ENCODE measurements around the gene GPN3. TPM values are rescaled to one million over a fixed set of nuclear protein-coding genes. Genes with fewer than 3 reads are reported as not detected.
A peak's percentile ranks its signal among the peaks of the same experiment; 100 is the strongest.
"Not testable (repeated sequence)": the region's sequence is repeated elsewhere in the genome, so short reads cannot be mapped to it uniquely, and the experiment has no call there.

The GPN3 gene
- total and polyA plus RNA-seq, 8 donors: 26.6 to 36.8 (median 29.1) TPM

DNA sequence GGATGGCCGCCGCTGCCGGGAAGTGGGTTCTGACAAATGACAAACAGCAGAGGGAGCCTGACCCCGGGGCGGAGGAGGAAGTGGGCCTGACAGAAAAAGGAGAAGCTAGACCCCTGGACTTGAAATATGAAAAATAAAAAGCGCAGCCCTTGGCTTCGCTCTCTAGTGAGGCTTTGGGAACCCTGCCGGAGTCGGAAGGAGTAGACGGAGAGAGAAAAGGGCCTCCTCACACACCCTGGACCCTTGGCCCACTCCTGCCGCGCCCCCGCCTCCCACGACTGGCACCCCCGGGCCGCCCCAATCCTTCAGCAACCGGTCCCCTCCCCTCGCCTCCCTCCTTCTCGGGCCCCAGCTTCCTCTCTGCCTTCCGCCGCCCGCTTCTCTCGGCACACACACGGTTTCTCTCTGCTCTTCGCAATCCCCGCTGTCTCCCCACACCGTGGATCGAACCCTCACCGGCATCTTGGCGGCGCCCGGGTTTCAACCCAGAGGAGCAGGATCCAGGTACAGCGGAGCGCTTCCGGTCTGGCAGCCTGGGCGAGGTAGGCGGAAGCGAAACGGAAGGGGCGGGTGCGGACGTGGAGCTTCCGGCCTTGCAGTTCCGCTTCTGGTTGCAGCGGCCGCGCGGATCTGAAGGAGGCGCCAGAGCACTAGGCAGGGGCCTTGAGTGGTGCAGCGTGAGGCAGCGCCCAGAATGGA is 18.1 kb downstream of the GPN3 start, which contains the start of gene ARPC3:
TSS of gene ARPC3 (minus strand) at position 539 of the 699 bp plus-strand sequence. CDS start at position 462, 77 bp downstream.
- peak; percentile 72 to 74 for TF ChIP-seq CTCF (IDR thresholded peaks at IDR 0.05)
- no peaks in the 10 kb centered on the region for H3K27me3 ChIP-seq
- intact Hi-C loops (cut with DNase I): no loop called here
- peaks cover 0 to 49% of the 10 kb centered on the region in 2 donors for H3K36me3 ChIP-seq
- peak within 1 kb of the TSS; percentile 74 to 77 for H3K4me3 ChIP-seq
- ATAC-seq (peak; percentile 99), DNase-seq (peak; percentile 91 to 98 (median 96))
- H3K4me1 ChIP-seq: peaks cover 4 to 52% of the 10 kb centered on the region in 2 donors
- H3K9me3 ChIP-seq: no peaks in the 10 kb centered on the region
- peak within 1 kb of the TSS; percentile 93 to 98 for H3K27ac ChIP-seq

DNA sequence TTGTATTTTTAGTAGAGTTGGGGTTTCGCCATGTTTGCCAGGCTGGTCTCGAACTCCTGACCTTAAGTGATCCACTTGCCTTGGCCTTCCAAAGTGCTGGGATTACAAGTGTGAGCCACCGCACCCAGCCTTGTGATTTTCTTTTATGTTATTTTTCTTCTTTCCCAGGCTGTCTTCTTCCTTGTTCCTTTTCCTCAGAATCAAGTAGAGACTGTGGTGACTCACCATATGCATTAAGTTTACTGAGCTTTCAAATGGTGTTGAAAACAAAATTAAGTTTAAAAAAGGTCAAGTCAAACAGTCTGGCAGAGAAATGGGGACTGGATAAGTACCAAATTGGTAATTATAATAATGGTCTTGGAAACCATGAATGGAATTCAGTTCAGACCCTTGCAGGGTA is 23.6 kb downstream of the GPN3 start:
- Histone ChIP-seq H3K27me3 (no peaks in the 10 kb centered on the region), H3K4me3 (no peak overlapping the region), H3K27ac (no peak overlapping the region), H3K4me1 (peaks cover 4 to 42% of the 10 kb centered on the region in 2 donors), H3K36me3 (peaks cover 0 to 75% of the 10 kb centered on the region in 2 donors), H3K9me3 (no peaks in the 10 kb centered on the region)
- TF ChIP-seq CTCF (IDR thresholded peaks at IDR 0.05): no peak
- DNase-seq (no peak), ATAC-seq (no peak)
- intact Hi-C loops (cut with DNase I): no loop called here

DNA sequence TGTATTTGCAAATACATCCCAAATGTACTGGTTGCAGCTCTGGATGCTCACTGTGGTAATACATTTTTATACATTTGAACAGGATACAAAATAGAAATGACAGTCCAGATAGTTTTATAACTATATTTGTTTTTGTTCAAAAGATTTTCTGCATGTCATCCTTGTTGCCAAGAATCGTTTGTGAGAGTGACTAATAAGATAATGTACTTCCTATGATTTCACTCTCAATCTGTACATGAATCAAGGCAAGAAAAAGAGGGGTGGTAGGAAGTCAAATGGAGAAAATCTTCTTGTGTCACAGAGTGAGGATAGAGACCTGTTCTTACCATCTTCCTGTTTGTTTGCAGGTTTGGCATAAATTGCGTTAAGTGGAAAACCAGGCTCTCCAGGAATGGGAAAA is 31.8 kb downstream of the GPN3 start:
- Histone ChIP-seq H3K27me3 (no peaks in the 10 kb centered on the region), H3K9me3 (no peaks in the 10 kb centered on the region), H3K4me3 (no peak overlapping the region), H3K36me3 (peaks cover 5 to 76% of the 10 kb centered on the region in 2 donors), H3K4me1 (peaks cover 0 to 4% of the 10 kb centered on the region in 2 donors), H3K27ac (no peak overlapping the region)
- intact Hi-C loops (cut with DNase I): loop anchor here in 1 of 2 donors (10.0 kb wide), 1 partner anchor 331 kb away; no protein-coding TSS in a partner anchor
- no peak for DNase-seq
- no peak for TF ChIP-seq CTCF (IDR thresholded peaks at IDR 0.05)
- no peak for ATAC-seq

DNA sequence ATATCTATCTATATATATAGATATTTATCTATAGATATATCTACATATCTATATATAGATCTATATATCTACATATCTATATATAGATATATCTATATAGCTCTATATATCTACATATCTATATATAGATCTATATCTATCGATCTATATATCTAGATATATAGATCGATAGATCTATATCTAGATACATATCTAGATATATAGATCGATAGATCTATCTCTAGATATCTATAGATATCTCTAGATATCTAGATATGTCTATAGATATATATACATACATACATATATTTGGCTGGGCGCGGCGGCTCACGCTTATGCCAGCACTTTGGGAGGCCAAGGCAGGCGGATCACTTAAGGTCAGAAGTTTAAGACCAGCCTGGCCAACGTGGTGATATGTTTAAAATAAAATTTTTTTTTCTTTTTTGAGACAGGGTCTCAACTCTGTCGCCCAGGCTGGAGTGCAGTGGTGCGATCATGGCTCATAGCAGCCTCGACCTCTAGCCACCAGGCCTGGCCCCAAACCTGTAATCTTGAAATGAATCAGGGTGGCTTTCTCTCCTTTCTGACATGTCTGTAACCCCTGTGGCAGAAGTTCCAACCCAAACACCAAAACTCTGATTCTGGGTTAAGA is 36.0 kb downstream of the GPN3 start:
- no peaks in the 10 kb centered on the region for H3K9me3 ChIP-seq
- peak overlapping the region; percentile 50 for H3K4me3 ChIP-seq
- intact Hi-C loops (cut with DNase I): loop anchor here in 1 of 2 donors (10.0 kb wide), 1 partner anchor 327 kb away; no protein-coding TSS in a partner anchor
- ATAC-seq (no peak), DNase-seq (no peak)
- no peak for TF ChIP-seq CTCF (IDR thresholded peaks at IDR 0.05)
- no peaks in the 10 kb centered on the region for H3K27me3 ChIP-seq
- peak overlapping the region in 1 of 2 donors; percentile 48 for H3K27ac ChIP-seq
- H3K36me3 ChIP-seq: peaks cover 5 to 35% of the 10 kb centered on the region in 2 donors
- peaks cover 0 to 8% of the 10 kb centered on the region in 2 donors for H3K4me1 ChIP-seq

DNA sequence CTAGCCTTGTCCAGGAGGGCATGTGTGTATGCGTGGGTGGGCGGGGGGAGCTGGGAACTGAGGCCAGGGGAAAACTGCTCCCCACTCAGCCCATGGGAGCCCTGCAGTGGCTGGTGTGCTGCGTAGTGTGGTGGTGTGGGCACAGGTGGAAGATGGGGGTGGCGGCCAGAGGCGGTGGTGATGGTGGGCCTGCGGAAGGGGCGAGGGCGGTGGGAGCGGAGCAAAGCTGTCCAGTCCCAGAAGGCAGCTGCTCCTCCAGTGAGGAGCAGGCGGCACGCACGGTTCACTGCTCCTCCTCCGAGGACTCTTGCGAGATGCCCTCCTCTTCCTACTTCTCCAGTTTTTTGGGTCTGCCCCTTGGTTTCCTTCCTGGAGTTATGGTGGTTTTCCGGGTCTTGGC is 38.4 kb downstream of the GPN3 start:
- not testable (repeated sequence) for H3K27ac ChIP-seq, H3K4me1 ChIP-seq, H3K27me3 ChIP-seq, DNase-seq, H3K9me3 ChIP-seq, H3K4me3 ChIP-seq, ATAC-seq
- intact Hi-C loops (cut with DNase I): loop anchor here in 1 of 2 donors (10.0 kb wide), 1 partner anchor 325 kb away; no protein-coding TSS in a partner anchor
- peaks cover 0 to 12% of the 10 kb centered on the region in 2 donors for H3K36me3 ChIP-seq
